HUES48 (cell line): ENCODE results near the gene MLX.
"Not testable (repeated sequence)": the region's sequence is repeated elsewhere in the genome, so short reads cannot be mapped to it uniquely, and the experiment has no call there.

Experiments used
- H3K27ac ChIP-seq: one replicate; pipeline ENCODE4 v1.7.0; 2013; ENCODE audit warnings: low read depth, low read length, inconsistent platforms
- H3K27me3 ChIP-seq: 2 replicates; pipeline ENCODE4 v1.6.1; 2013; ENCODE audit warnings: mild to moderate bottlenecking, low read length; ENCODE audit not compliant: control insufficient read depth, insufficient read depth
- H3K36me3 ChIP-seq: 2 replicates; pipeline ENCODE4 v1.6.1; 2013; ENCODE audit warnings: low read length; ENCODE audit not compliant: control insufficient read depth, insufficient read depth
- H3K4me1 ChIP-seq: 2 replicates; pipeline ENCODE4 v1.6.1; 2013; ENCODE audit warnings: mild to moderate bottlenecking, low read length; ENCODE audit not compliant: control insufficient read depth, insufficient read depth
- H3K4me3 ChIP-seq: 2 replicates; pipeline ENCODE4 v1.5.1; 2013; ENCODE audit warnings: mild to moderate bottlenecking, low read depth, low read length
- H3K9ac ChIP-seq: 2 replicates; pipeline ENCODE4 v1.6.1; 2013; ENCODE audit warnings: mild to moderate bottlenecking, low read depth, low read length, moderate library complexity
- H3K9me3 ChIP-seq: 2 replicates; pipeline ENCODE4 v1.6.1; 2013; ENCODE audit warnings: low read length; ENCODE audit not compliant: control insufficient read depth, insufficient read depth

Gene MLX

DNA sequence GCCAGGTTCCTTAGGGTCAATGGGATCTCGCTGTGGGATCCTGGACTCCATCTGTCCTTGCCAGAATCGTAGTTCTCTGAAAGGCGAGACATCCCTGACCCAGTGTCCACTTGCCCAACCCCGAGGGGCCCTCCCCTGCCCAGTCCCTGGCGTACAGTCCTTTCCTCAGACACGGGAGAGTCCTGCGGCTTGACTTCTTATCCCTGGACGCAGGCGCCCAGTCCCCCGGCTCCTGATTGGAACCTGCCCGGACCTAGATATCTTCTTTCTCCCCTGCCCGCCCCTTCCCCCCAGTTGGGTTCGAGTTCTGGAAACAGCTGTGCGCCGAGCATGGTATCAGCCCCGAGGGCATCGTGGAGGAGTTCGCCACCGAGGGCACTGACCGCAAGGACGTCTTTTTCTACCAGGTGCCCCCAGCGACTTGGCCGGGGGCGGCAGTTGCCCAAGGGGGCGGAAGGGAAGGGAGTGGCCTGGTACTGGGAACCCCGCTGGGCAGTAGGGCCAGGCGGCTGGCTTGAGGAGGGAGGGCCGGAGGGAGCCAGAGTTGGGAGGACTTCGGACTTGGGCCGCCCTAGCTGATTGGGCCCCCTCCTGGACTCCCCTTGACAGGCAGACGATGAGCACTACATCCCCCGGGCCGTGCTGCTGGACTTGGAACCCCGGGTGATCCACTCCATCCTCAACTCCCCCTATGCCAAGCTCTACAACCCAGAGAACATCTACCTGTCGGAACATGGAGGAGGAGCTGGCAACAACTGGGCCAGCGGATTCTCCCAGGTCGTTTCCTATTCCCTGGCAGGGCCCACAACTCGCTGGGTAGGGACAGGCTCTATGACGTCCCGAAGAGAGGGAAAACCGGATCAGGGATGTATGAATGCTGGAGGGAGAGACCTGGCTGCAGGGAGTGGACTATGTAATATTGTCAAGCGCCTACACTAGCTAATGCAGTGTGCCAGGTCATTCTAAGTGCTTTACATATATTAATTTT lies 43.2 kb downstream of the MLX start:
- peak overlapping the region; percentile 92 for H3K27ac ChIP-seq
- H3K9me3 ChIP-seq = not testable (repeated sequence)
- peak overlapping the region; percentile 94 for H3K4me3 ChIP-seq

DNA sequence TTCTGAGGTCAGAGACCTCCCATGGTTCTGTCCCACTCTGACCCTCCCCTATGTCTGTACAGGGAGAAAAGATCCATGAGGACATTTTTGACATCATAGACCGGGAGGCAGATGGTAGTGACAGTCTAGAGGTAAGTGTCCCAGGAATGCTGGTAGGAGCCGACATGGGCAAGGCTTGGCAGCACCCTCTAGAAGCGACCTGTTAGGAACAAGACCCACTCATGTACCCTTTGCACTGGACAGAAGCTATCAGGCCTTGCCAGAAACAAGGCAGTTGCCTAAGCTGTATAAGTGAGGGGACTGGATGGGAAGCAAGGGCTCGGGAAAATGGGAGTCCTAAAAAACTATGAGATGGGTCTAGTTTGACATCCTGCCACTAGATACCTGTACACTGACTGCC lies 45.1 kb downstream of the MLX start:
- peaks cover 51% of the 10 kb centered on the region for H3K36me3 ChIP-seq
- H3K27ac ChIP-seq = no peak overlapping the region

More for the DNA sequence above, 43.2 kb downstream of the MLX start:
- not testable (repeated sequence) for H3K4me1 ChIP-seq, H3K27me3 ChIP-seq
- H3K9ac ChIP-seq = peak overlapping the region; percentile 42
- peaks cover 40% of the 10 kb centered on the region for H3K36me3 ChIP-seq

DNA sequence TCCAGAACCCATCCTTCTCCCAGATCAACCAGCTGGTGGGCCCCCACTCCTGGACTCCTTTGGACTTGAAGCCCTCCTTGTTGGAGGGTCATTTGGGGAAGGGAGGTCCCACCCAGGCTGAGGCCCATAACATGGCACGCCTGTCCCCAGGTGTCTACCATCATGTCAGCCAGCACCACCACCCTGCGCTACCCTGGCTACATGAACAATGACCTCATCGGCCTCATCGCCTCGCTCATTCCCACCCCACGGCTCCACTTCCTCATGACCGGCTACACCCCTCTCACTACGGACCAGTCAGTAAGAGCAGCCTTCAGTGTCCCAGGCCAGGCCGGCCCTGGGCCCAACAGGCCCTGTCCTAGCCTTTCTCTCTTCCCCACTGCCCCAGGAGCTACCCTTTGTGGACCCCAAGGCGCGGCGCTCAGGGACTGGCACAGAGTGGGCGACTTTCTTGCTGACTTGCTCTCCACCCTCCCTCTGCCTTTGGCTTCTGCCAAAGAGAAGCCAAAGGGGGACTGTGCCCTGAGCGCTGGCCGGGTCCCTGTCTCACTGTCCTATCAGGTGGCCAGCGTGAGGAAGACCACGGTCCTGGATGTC lies 46.9 kb downstream of the MLX start:
- H3K27ac ChIP-seq = no peak overlapping the region
- no peaks in the 10 kb centered on the region for H3K9me3 ChIP-seq
- peaks cover 5% of the 10 kb centered on the region; the same call in 1 of the 2 replicates for H3K4me1 ChIP-seq
- no peak overlapping the region for H3K9ac ChIP-seq
- H3K36me3 ChIP-seq = peaks cover 54% of the 10 kb centered on the region
- H3K27me3 ChIP-seq = no peaks in the 10 kb centered on the region
- no peak overlapping the region for H3K4me3 ChIP-seq

More for the DNA sequence above, 45.1 kb downstream of the MLX start:
- Histone ChIP-seq H3K27me3 (no peaks in the 10 kb centered on the region), H3K4me1 (0 out of 2 replicates have a peak, but pooled peaks cover 7% of the 10 kb centered on the region), H3K4me3 (no peak overlapping the region), H3K9ac (no peak overlapping the region), H3K9me3 (no peaks in the 10 kb centered on the region)

DNA sequence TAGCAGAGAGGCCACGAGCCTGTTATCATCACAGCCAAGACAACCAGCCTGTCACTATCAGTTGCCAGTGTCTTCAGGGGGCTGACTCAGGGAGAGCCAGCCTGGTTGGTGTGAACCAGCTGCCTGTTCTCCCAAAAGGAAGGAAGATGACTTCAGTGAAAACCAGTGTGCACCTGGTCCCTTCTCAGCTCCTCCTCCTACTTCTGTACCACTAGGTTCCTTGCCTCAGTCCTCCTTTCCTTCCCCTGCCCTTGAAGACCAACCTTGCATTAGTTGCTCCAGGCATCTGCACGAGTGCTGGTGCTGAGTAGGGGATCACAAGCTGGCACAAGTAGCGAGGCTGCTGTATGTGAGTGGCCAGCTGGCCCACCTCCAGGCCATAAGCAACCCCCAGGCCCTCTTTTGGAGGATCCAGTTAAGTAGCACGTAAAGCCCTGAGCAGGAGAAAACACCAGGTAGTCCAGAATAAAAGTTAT lies 51.1 kb downstream of the MLX start:
- H3K27ac ChIP-seq = no peak overlapping the region
- H3K27me3 ChIP-seq = no peaks in the 10 kb centered on the region
- H3K4me1 ChIP-seq = peaks cover 4% of the 10 kb centered on the region; the same call in 1 of the 2 replicates
- no peak overlapping the region for H3K9ac ChIP-seq
- peaks cover 34% of the 10 kb centered on the region for H3K36me3 ChIP-seq
- H3K9me3 ChIP-seq = no peaks in the 10 kb centered on the region
- no peak overlapping the region for H3K4me3 ChIP-seq

DNA sequence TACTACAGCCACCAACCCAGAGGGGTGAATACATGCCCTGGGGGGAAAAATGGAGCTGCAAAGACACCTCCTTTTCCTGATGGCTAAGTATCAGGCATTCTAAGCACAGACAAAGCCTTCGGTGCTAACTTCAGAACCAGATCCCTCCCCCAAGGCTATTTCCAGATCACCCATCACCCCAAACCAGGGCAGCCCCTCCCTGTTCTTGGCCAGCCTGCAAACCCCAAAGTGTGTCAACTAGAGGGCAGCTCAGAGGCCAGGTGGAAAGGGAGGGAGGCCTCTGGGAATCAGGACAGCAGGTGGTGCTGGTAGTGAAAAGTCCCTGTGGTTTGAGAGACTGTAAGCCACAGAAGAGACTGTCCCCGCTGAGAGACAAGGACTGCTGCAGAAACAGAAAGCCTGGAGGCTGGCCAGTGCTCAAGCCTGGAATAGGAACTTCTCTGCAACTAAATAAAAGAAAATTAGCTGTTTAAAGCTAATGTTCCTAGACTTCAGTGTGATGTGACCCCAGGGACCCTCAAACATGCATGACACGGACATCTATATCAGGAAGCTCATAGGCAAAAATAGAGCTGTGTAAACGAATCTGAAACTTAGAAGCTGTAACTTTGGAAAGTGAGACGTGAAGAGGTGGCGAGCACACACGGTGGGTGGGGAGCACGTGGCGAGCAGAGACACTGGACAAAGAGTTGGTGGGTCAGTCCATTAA lies 51.7 kb downstream of the MLX start:
- no peak overlapping the region for H3K4me3 ChIP-seq

DNA sequence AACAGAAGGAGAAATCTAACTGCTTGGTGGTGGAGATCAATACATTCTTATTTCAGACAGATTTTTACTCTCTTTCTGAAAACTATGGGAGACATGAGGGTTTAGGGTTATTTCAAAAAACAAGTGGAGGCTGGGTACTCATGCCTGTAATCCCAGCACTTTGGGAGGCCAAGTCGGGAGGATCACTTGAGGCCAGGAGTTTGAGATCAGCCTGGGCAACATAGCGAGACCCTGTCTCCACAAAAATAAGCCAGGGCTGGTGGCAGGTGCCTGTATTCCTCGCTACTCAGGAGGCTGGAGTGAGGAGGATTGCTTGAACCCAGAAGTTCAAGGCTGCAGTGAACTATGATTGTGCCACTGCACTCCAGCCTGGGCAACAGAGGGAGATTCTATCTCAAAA lies 55.1 kb downstream of the MLX start:
- H3K36me3 ChIP-seq, H3K4me3 ChIP-seq, H3K9me3 ChIP-seq, H3K4me1 ChIP-seq, H3K27ac ChIP-seq, H3K27me3 ChIP-seq, H3K9ac ChIP-seq: not testable (repeated sequence)

More for the DNA sequence above, 51.7 kb downstream of the MLX start:
- no peak overlapping the region for H3K9ac ChIP-seq
- H3K27me3 ChIP-seq = no peaks in the 10 kb centered on the region
- peaks cover 4% of the 10 kb centered on the region; the same call in 1 of the 2 replicates for H3K4me1 ChIP-seq
- no peak overlapping the region for H3K27ac ChIP-seq
- H3K9me3 ChIP-seq = no peaks in the 10 kb centered on the region
- H3K36me3 ChIP-seq = peaks cover 28% of the 10 kb centered on the region
